Measurements from ENCODE around the gene ABCC4. TPM values are rescaled to one million over a fixed set of nuclear protein-coding genes. Genes with fewer than 3 reads are reported as not detected.

Gene ABCC4
- total RNA-seq, 4 donors from 2014 or later = 5.7 to 23.3 (median 6.9) TPM

DNA sequence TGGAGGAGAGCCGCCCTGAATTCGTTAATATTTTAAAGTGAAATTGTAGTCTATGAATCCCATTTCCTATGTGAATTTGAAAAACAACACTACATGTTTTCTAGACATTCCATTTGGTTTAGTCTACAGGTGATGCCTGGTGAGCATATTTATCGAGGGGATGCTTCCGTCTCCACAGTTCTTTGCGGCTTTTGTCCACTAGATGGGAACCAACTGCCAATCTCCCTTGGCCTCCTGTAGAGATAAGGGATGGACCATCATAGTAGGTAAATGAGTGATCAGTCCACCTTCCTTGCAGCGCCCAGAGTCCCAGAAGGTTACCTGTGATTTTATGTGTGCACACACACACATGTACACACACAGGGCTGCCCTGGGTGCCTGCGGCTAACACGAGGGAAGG lies 299.1 kb downstream of the ABCC4 start:
- no peak for DNase-seq (ENCODE audit: low spot score)
- no peak for ATAC-seq (ENCODE audit: low FRiP score)
- TF ChIP-seq, protein P1, sequence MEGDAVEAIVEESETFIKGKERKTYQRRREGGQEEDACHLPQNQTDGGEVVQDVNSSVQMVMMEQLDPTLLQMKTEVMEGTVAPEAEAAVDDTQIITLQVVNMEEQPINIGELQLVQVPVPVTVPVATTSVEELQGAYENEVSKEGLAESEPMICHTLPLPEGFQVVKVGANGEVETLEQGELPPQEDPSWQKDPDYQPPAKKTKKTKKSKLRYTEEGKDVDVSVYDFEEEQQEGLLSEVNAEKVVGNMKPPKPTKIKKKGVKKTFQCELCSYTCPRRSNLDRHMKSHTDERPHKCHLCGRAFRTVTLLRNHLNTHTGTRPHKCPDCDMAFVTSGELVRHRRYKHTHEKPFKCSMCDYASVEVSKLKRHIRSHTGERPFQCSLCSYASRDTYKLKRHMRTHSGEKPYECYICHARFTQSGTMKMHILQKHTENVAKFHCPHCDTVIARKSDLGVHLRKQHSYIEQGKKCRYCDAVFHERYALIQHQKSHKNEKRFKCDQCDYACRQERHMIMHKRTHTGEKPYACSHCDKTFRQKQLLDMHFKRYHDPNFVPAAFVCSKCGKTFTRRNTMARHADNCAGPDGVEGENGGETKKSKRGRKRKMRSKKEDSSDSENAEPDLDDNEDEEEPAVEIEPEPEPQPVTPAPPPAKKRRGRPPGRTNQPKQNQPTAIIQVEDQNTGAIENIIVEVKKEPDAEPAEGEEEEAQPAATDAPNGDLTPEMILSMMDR (IDR thresholded peaks at IDR 0.05) = no peak

GRCh38 chr13:94999871-95000270 lies 301.4 kb downstream of the ABCC4 start:
- DNase-seq (ENCODE audit: low spot score) (no peak), ATAC-seq (ENCODE audit: low FRiP score) (no peak)
- TF ChIP-seq, protein P1 (IDR thresholded peaks at IDR 0.05) = no peak

DNA sequence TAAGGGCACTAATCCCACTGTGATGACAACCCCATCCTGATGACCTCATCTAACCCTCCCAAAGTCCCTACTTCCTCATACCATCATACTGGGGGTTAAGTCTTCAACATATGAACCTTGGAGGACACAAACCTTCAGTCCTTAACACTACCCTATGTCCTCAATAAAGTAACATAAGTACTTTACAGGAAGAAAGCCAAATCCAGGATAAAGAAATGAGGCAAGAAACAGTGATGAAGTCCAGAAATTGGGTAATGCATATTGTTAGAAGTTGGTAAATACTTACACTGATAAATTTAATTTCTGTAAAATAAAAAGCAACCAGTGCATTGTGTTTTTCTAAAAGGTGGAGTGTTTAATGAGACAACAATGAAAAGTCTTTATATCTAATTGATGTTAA lies 304.1 kb downstream of the ABCC4 start:
- DNase-seq (ENCODE audit: low spot score) = no peak
- TF ChIP-seq, protein P1 (IDR thresholded peaks at IDR 0.05) = no peak
- ATAC-seq (ENCODE audit: low FRiP score) = no peak

DNA sequence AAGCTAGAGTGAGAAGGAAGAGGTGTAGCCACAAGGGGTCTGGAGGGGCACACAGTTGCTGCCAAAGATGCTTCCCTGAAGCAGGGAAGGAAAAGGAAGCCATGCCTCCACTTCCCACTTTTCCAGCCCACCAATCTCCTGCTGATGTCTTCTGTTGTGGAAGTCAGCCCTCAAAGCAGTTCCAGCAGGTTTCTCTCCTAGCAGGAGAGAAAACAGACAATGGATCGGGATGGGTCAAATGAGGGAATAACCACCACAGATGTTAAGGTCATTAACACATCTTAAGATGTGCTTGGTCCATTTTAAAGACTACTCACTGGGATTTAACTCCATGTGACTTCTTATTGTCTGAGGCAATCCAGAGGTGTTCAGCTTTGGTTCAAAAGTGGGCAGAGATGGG lies 304.8 kb downstream of the ABCC4 start:
- no peak for ATAC-seq (ENCODE audit: low FRiP score)
- TF ChIP-seq, protein P1 (IDR thresholded peaks at IDR 0.05) = no peak
- DNase-seq (ENCODE audit: low spot score) = no peak

- TF ChIP-seq, protein P1 (IDR thresholded peaks at IDR 0.05) = no peak
- DNase-seq (ENCODE audit: low spot score) (no peak), ATAC-seq (ENCODE audit: low FRiP score) (no peak)
These were observed 306.7 kb downstream of the ABCC4 start for GRCh38 chr13:94994506-94994905.

GRCh38 chr13:94993616-94994015 lies 307.6 kb downstream of the ABCC4 start:
- ATAC-seq (ENCODE audit: low FRiP score) (no peak), DNase-seq (ENCODE audit: low spot score) (no peak)
- TF ChIP-seq, protein P1 (IDR thresholded peaks at IDR 0.05) = no peak

- DNase-seq (ENCODE audit: low spot score) (no peak), ATAC-seq (ENCODE audit: low FRiP score) (no peak)
- TF ChIP-seq, protein P1 (IDR thresholded peaks at IDR 0.05) = no peak
These were observed 309.0 kb downstream of the ABCC4 start for GRCh38 chr13:94992036-94992960.
